Medulla oblongata (tissue), 1 donor: ENCODE results near the gene C1orf21.

Source experiments
- DNase-seq: peaks from one replicate; pipeline ENCODE4 v3.0.0-alpha.2; 2015; ENCODE audit errors: extremely low spot score

Gene C1orf21

DNA sequence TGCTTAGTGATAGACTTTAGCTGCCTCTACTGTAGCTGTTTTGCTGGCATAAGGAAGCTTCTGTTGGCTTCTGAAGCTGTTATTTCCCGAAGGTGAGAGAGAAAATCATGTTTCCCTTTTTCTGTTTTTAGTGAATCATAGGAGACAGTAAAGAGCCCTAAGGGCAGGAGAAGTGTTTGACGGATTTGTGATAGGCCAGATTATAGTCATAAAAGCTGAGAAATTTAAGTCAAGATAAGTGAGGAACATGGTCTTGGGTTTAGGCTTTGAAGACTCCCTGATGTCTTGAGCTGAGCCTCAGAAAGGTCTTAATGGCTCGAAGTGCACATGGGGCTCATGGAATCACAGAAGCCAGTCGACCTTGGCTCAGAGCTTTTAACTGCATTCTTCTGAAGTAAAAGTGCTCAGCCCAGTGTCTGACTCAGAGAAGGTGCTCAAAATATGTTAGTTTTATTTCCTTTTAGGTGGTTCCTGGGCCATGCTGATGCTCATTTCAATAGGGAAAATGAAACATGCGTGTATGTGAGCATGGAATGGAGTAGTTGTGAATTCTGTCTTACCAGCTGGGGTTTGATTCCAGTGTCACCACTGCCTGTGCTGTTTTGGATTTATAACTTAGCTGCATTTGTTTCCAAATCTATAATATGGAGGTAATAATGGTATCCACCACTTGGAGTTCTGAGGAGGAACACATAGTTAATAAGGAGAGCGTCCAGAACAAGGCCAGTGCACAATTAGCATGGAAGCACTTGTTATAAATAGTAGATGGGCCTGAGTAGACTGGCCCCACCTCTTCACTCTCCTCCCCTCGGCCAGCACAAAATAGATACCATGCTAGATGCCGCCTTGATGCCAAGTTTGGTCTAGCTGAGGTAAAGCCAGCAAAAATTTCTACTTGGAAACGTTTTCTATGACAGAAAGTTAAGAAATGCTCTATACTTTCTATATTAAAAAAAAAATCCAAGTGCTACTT is 99.2 kb downstream of the C1orf21 start:
- no peak for DNase-seq

DNA sequence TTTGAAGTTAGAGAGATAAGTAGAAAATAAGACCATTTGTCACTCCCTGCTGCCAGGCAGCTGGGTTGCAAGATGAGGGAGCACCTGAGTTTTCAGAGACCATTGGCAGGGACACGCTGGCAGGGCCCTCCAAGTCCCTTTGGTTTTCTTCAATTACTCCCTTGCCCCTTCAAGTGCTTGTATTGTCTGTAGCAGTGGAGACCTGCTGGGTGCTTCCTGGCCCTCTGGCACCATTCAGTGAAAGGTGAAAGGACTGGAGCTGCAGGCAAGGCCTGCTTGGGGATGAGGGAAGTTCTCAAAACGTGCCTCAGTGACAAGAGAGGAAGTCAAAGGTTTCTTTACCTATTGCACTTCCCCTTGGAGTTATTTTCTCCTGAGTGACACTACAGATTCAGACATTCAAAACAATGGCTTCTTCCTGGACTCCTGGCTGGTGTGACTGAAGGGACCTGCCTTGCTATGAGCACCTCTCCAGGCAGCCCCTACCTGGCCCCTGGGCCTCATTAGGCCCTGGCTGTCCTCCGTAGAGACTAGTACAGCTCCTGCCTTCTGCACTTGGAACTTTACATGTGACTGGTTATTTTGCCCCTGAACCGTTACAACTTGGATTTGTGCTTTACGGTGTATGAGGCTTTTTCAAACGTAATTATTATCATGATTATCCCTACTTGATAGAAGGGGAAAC is 100.1 kb downstream of the C1orf21 start:
- no peak for DNase-seq

DNA sequence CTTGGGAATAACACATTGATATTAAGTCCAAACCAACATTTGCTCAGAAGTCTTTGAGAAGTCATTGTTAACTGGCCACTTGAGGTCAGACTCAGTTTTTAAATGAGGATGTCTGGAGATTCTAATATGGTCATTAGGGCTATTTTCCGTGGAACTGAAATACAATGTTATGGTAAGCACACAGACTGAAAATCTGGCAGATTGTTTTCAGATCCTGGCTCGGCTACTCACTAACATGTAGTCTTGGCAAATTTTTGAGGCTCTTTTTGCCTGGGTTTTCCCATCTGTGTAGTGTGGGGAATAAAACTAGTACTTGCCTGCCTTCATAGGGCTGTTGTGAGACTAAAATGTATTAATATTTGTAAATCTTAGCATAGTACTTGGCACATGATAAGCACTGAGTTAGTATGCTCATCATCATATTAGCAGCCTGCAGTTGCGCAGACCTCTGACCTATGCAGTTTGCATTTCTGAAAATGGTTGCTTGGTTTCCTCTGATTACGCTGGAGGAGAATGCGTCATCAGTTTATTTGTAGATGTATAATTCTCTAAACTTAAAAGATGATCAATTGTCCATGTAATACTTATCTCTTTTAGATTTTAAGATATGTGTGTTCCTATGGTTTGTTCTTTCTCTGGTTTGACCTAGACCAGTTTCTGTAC is 100.8 kb downstream of the C1orf21 start:
- DNase-seq, result no peak

DNA sequence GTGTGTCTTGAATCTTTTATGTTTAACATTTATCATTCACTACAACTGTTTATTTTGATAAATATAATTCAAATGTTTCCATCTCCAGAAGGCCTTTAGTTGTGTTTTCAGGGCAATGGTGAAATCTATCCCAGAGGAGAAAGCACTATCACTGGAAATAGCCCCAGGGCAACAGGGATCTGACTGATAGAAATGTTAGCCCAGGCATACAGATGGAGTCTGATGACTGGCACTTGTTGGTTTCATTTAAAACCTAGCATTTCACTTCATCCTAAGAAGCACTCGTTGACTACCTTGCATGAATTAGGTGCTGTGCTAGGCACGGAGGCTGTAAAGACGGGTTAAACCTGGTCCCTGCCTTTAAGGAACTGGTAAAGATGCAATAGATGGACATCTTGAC is 103.1 kb downstream of the C1orf21 start:
- no peak for DNase-seq

DNA sequence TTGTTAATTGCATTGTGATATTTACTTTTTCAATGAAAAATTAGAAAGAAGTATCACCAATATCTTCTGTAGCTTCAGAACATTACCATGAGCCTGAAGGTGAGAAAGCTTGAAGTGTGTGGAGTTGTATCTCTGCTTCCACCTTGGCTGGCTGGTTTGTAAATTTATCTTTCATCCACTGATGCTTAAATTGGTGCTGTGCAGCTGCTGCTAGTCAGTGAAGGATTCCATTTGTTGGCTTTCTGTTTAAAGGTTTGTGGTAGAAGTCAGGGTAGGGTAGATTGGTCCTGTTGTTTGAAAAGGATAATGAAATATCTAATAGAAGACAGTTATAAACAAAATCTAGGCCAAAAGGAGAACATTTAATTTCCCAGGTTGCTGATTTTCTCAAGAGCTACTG is 105.7 kb downstream of the C1orf21 start:
- no peak for DNase-seq

DNA sequence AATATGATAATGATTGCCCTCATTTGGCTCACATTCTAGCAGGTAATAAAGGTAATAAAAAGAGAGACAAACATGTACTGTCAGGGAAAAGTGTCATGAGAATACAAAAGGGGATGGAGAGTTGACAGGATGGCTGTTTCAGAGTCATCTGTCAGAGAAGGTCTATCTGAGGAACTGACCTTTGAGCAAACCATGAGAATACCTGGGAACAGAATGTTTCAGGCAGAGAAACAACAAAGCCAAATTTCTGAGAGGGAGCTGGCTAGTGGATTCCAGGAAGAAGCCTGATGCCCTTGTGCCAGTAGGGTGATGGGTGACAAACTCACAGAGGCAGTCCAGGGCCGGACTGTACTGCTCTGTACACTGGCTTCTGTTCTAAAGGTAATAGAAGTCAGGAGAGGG is 107.2 kb downstream of the C1orf21 start:
- no peak for DNase-seq

DNA sequence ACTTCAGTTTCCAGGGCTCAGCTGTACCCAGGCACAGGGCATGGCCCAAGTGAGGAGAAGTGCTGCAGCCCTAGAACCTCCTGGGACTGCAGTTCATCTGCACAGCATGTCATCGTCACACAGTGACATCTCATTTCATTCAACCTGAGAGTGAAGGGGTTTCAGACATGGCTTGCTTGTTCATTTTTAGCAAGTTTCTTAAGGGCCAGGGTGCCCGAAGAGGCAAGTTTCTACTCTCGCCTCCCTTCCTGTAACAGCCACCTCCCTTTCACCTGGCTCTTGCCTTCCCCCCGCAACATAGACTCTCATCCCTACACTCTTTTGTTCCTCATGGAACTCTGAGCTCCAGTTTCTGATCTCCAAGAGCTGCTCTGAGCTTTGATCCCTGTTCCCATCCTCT is 108.1 kb downstream of the C1orf21 start:
- DNase-seq, result no peak

DNA sequence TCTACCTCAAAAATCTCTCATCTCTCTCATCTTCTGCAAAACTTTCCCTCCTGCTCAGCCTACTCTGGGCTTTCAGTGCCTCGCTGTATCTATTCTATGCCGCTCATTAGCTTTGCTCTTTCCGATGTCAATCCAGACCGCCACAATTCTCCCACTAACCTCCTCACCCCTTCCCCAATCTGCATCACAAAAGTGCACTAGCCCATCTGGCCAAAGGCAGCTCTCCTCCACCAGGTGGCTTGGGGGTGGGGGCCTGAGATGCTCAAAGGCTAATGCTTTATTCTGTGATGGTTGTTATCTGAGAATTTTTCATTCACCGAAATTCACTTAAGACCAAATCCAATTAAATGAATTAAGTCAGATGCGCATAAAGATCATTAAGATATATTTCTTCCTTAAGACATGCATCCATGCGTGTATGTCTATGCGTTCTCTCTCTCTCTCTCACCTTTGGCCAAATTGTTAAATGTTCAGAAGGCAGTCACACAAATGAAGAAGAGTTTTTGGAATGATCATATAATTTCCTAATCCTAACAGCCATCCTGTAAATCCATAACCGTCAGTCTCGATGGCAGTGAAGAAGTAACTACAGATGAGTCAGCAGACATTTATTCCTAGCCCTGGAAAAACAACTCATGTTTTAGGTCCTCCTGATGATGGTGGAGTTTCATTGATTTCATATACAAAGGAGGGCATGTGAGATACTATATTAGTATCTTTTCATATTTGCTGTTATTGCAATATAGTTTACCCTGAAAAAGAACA is 111.3 kb downstream of the C1orf21 start:
- DNase-seq, result no peak

DNA sequence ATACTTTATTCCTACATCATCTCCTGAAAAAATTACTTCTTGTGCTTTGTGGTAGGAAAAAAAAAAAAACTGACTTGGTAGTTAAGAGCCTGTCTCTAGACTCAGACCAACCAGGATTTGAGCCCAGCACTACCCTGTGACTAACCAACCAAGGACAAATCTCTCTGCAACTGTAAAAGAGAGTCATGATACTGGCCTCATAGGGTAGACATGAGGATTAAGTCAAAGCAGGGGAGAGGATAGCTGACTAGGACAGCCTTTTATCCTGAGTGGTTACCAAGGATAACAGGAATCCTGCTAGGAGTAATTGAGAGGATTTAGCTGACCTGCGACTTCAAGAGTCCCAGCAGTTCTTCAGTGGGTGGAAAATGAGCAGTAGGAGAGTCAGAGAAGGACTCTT is 112.8 kb downstream of the C1orf21 start:
- no peak for DNase-seq

DNA sequence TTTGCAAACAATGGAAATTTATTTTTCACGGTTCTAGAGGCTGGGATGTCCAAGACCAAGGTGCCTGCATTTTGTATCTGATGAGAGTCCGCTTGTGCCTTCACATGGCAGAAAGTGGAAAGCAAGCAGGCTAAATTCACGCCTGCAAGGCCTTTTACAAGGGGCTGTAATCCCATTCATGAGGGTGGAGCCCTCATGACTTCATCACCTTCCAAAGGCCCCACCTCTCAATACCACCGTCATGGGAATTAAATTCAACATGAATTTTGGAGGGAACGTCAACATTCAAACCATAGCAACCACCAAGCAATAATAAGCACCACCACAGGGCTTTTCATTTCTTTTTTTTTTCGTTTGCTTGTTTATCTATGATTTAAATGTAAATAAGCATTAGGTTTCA is 115.3 kb downstream of the C1orf21 start:
- DNase-seq, result no peak

DNA sequence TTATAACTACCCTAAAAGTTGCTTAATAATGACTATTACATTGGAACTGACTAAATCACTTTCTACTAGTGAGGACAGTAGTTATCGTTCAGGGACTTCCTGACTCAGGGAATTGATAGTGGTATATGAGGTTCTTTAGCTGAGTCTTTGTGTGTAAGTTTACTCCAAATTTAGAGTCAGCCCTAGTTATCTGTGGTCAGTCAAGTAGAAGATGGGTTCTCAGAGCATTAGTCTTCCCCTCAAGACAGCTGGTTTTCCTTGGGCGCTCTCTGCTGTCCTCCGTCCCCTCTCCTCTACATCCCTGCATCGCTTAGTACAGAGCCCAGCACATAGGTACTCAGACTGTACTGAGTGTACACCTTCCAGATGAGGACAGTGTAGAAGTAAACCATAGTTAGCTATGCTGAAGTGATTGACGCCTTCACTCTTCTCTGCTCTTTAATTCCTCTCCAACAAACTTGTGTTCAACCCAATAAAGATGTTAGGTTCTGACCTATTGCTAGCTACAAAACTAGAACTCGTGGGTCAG is 116.5 kb downstream of the C1orf21 start:
- DNase-seq, result no peak

DNA sequence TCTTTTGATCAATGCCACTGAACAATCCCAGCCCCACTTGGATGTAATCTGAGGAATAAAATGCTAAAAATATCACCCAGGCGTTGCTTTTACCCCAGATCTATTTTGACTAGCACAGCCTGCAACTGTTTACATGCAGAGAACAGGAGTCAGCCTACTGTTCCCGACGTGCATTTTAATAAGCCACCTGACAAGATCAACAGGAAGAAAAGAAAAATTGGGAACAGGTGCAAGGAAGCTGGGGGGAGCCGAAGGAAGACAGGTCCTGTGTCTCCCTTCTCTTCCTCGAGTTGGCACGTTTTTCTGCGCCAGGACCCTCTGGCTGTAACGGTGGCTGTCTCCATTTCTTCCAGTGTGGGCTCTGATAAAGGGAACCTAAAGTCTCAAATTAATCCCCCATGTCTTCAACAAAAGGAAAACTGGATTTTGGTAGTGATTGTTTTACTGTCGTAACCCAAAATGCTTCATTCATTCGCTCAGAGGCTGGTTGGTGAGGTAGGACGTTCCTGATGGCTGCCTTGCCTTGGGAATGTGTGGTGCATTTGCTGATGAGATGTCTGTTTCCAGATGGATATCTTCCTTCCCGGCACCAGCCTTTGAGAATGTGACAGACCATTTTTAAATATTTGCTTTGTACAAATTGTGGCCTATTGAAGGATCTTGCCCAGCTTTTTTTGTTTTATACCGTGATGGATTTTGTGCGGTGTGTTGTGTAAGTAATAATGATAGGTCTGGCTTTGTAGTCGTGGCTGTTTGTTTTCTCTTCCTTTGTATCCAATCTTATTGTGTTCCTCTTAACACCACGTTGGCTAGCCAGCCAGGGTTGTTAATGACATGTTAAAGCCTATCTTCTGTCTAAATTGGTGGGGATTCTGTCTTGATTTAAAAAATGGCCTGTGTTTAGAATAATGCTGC is 117.5 kb downstream of the C1orf21 start:
- DNase-seq, result no peak

DNA sequence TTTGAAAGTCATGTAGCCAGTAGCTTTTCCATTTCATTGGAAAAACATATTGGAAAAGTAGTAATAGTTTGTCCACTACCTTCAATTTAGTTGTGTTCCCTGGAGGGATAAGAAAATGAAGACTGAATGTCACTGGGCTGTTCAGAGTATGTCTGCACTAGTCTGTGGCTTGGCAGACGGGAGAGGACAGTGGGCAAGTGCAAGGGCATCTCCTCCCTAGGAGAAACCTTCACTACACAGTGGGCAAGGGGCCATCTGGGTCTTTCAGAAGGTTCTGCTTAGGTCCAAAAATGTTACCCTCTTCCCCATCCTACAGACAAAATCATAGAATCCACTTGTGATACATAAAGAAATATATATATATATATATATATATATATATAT is 118.1 kb downstream of the C1orf21 start:
- DNase-seq, result no peak

DNA sequence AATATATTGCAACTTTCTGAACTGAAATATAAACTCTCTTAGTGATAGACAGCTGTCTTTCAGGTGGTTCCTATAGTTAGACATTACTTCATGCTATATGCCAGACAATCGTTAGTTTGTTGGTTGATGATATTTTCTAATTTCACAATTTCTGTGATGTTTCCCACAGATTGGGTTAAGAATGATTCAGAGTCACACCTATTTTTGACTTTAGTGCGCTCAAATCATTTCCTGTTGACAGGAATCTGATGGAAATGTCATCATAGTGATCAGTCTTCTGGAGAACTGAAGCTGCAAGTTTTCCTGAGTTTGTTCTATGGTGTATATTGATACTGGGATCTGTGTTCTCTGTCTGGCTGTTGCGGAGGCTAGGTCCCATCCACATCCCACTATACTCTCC is 119.7 kb downstream of the C1orf21 start:
- no peak for DNase-seq

DNA sequence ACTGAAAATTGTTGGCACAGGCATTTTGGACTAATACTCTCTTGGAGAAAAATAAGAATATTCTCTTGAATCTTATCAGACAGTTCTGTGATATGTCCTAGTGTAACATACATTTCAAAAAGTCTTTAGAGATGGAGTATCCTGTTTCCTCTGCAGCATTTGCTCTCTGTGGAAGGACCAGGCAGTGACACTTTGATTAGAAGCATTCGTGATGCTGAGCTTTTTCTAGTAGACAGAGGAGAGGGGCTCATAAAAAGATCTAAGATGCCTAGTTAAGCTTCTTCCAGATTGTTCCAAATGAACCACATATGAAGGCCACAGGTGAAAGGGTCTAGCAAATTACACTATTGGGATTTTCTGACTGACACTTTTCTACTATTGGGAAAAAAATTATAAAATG is 120.3 kb downstream of the C1orf21 start:
- no peak for DNase-seq

DNA sequence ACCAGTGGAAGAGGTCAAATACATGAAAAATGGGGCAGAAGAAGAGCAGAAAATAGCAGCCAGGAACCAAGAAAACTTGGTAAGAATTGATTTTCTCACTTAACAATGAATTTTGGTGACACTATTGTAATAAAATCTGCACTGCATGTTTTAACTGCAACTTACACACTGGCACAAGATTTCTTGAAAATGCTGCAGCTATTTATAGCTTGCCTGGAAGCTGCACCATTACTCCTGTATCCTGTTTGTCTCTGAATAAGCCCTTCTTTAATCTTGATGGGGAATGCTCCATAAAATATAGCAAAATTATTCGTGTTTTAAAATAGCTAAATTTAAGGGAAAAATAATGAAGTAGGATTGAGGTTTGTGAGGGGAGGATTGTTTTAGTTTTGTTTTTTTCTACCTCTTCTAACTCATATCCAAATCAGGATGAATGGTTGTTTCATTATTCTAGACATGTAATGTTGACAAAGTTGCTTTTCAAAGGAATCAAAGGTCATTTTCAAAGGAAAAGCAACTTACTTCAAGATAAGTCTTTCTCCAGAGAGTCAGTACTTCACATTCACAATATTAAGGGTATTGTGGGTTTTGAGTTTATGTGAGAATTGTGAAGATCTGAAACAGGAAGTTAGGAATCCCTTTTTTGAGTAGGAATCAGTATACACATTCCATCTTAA is 120.9 kb downstream of the C1orf21 start:
- DNase-seq, result no peak

DNA sequence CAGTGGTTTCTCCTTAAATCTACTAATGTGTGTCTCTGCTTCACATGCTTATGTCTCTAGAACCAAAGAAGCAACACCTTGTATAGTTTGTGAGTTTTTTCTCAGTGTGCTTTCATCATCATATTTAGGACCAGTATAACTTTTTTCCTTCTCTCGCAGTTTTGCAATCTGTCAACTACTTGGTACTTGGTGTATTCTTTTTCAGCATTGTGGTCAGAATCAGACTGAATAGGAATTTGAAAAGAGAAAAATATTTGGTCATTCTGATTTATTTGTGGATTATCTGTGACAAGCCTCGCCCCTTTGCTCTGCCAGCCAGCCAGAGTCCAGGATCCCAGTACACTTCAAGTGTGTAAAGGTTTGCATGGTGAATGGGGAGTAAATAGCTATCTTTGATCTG is 122.3 kb downstream of the C1orf21 start:
- DNase-seq, result no peak

DNA sequence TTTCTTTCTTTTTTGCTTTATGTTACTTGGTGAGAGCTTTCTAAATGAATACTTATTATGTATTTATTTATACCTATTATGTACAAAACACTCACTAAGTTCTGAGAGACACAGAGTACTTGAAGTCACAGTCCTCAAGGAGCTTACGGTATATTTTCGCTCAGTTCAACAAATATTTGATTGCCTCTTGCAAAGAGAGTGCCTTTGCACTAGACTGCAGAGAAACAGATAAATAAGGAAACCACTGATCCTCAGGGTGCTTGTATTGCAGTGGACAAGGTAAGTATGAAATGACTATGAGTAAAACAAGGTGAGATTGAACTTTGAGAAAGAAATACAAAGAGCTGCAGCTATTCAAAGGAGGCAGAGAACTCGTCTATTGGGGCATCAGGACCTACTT is 123.3 kb downstream of the C1orf21 start:
- no peak for DNase-seq

DNA sequence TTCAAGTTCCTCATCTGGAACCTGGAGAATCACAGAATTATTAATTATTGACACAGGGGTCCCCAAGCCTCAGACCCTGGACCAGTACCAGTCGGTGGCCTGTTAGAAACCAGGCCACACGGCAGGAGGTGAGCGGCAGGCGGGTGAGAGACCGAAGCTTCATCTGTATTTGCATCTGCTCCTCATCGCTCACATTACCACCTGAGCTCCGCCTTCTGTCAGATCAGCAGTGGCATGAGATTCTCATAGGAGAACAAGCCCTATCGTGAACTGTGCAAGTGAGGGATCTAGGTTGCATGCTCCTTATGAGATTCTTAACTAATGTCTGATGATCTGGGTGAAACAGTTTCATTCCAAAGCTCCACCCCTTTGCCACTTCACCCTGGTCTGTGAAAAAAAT is 125.9 kb downstream of the C1orf21 start:
- DNase-seq, result no peak

DNA sequence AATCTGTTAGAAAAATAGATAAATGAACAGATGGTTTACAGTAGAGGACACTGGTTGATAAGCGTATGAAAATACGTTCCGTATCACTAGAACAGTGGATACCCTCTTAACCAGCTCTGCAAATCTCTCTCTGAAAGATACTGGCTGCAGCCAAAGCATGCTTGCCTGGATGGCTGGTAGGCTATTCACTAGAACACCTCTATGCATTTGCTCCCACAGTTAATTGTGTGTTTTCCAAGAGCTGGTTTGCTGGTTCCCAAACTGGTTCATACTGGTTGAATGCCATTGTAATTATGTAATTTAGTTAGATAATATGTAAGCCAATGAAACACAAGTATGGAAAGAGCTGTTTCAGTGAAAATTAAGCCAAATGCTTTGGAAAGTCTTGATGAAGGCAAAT is 126.6 kb downstream of the C1orf21 start:
- DNase-seq, result no peak
